H9 (cell line): Measurements from ENCODE around the gene RASSF3. TPM values are rescaled to one million over a fixed set of nuclear protein-coding genes. Genes with fewer than 3 reads are reported as not detected.

ENCODE experiments used
- DNase-seq: peaks from one replicate; pipeline ENCODE4 v3.0.0-alpha.2; 2017
- H2AFZ ChIP-seq: one replicate; pipeline ENCODE4 v1.6.1; 2013; ENCODE audit warnings: mild to moderate bottlenecking, low read length, control low read depth, moderate library complexity
- H2AK5ac ChIP-seq: 2 replicates; pipeline ENCODE4 v1.6.1; 2013; ENCODE audit warnings: low read length, control low read depth, mixed read lengths; ENCODE audit not compliant: insufficient read length
- H2BK120ac ChIP-seq: one replicate; pipeline ENCODE4 v1.6.1; 2013; ENCODE audit warnings: low read depth, mild to moderate bottlenecking, low read length, control low read depth, inconsistent platforms; ENCODE audit not compliant: poor library complexity, severe bottlenecking
- H2BK12ac ChIP-seq: 2 replicates; pipeline ENCODE4 v1.6.1; 2013; ENCODE audit warnings: low read length, control low read depth, mixed read lengths, low read depth; ENCODE audit not compliant: insufficient read length
- H2BK15ac ChIP-seq: 2 replicates; pipeline ENCODE4 v1.6.1; 2013; ENCODE audit warnings: low read depth, low read length, control low read depth
- H2BK20ac ChIP-seq: one replicate; pipeline ENCODE4 v1.6.1; 2013; ENCODE audit warnings: low read depth, mild to moderate bottlenecking, low read length, control low read depth, inconsistent platforms; ENCODE audit not compliant: poor library complexity, severe bottlenecking
- H2BK5ac ChIP-seq: 2 replicates; pipeline ENCODE4 v1.6.1; 2013; ENCODE audit warnings: low read length, control low read depth, mixed read lengths; ENCODE audit not compliant: insufficient read length
- H3K14ac ChIP-seq: 2 replicates; pipeline ENCODE4 v1.6.1; 2013; ENCODE audit warnings: low read length, control low read depth; ENCODE audit not compliant: insufficient read depth
- H3K18ac ChIP-seq: 2 replicates; pipeline ENCODE4 v1.6.1; 2013; ENCODE audit warnings: low read depth, mild to moderate bottlenecking, mixed read lengths, low read length, control low read depth; ENCODE audit not compliant: insufficient read length
- H3K23ac ChIP-seq: 2 replicates; pipeline ENCODE4 v1.6.1; 2013; ENCODE audit warnings: low read length, control low read depth, mixed read lengths, low read depth; ENCODE audit not compliant: insufficient read length
- H3K23me2 ChIP-seq: 2 replicates; pipeline ENCODE4 v1.6.1; 2013; ENCODE audit warnings: low read depth, mild to moderate bottlenecking, mixed read lengths, low read length, control low read depth; ENCODE audit not compliant: insufficient read length, poor library complexity, severe bottlenecking
- H3K27ac ChIP-seq: 2 replicates; pipeline ENCODE4 v1.5.1; 2013; ENCODE audit warnings: low read length, control low read depth, mixed read lengths, low read depth; ENCODE audit not compliant: insufficient read length
- H3K27me3 ChIP-seq: 2 replicates; pipeline ENCODE4 v1.6.1; 2013; ENCODE audit warnings: low read length, control low read depth, inconsistent platforms; ENCODE audit not compliant: insufficient read depth
- H3K4ac ChIP-seq: 2 replicates; pipeline ENCODE4 v1.6.1; 2013; ENCODE audit warnings: low read depth, mild to moderate bottlenecking, control low read depth, inconsistent platforms, low read length, moderate library complexity
- H3K4me1 ChIP-seq: 2 replicates; pipeline ENCODE4 v1.6.1; 2013; ENCODE audit warnings: low read length, control low read depth, inconsistent platforms; ENCODE audit not compliant: insufficient read depth
- H3K4me2 ChIP-seq: 2 replicates; pipeline ENCODE4 v1.6.1; 2013; ENCODE audit warnings: low read length, control low read depth, mixed read lengths; ENCODE audit not compliant: insufficient read length, insufficient read depth
- H3K56ac ChIP-seq: 2 replicates; pipeline ENCODE4 v1.6.1; 2013; ENCODE audit warnings: low read depth, mild to moderate bottlenecking, mixed read lengths, low read length, control low read depth; ENCODE audit not compliant: insufficient read length
- H3K79me1 ChIP-seq: 2 replicates; pipeline ENCODE4 v1.6.1; 2013; ENCODE audit warnings: low read depth, mild to moderate bottlenecking, moderate library complexity, low read length, control low read depth, inconsistent platforms; ENCODE audit not compliant: insufficient read depth, poor library complexity, severe bottlenecking
- H3K79me2 ChIP-seq: 2 replicates; pipeline ENCODE4 v1.6.1; 2013; ENCODE audit warnings: low read length, control low read depth, inconsistent platforms; ENCODE audit not compliant: insufficient read depth
- H3K9ac ChIP-seq: 2 replicates; pipeline ENCODE4 v1.6.1; 2013; ENCODE audit warnings: low read length, control low read depth, mixed read lengths; ENCODE audit not compliant: insufficient read length; ENCODE audit errors: extremely low read depth
- H3K9me3 ChIP-seq: one replicate; pipeline ENCODE4 v1.6.1; 2013; ENCODE audit warnings: low read depth, low read length, inconsistent platforms; ENCODE audit not compliant: control insufficient read depth
- H3T11ph ChIP-seq: one replicate; pipeline ENCODE4 v1.6.1; 2013; ENCODE audit warnings: mild to moderate bottlenecking, low read length, control low read depth, inconsistent platforms
- H4K20me1 ChIP-seq: one replicate; pipeline ENCODE4 v1.6.1; 2013; ENCODE audit not compliant: control insufficient read depth, insufficient read length, insufficient read depth
- H4K5ac ChIP-seq: 2 replicates; pipeline ENCODE4 v1.6.1; 2013; ENCODE audit warnings: low read depth, mild to moderate bottlenecking, mixed read lengths, low read length, control low read depth; ENCODE audit not compliant: insufficient read length
- H4K8ac ChIP-seq: replicated peaks from 2 replicates; pipeline ENCODE4 v1.6.1; 2013; ENCODE audit warnings: low read length, control low read depth, mixed read lengths, low read depth; ENCODE audit not compliant: insufficient read length
- H4K91ac ChIP-seq: 2 replicates; pipeline ENCODE4 v1.6.1; 2013; ENCODE audit warnings: low read depth, mild to moderate bottlenecking, moderate library complexity, mixed read lengths, low read length, control low read depth; ENCODE audit not compliant: insufficient read length
- H3K27ac Mint-ChIP-seq, 3 experiments: 2 replicates in 2 of 3; 3 replicates in 1 of 3; pipeline ENCODE4 v1.8.0; 2020 to 2021; ENCODE audit warnings: mixed read lengths in 3 of 3, mild to moderate bottlenecking in 1 of 3, moderate library complexity in 1 of 3
- H3K27me3 Mint-ChIP-seq: 2 replicates; pipeline ENCODE4 v1.8.0; 2021; ENCODE audit warnings: low read depth, mild to moderate bottlenecking, moderate library complexity, mixed read lengths
- H3K36me3 Mint-ChIP-seq, 3 experiments: 2 replicates in 2 of 3; 3 replicates in 1 of 3; pipeline ENCODE4 v1.8.0; 2020 to 2021; ENCODE audit warnings: low read depth in 3 of 3, mixed read lengths in 3 of 3; ENCODE audit not compliant: insufficient read depth in 1 of 3
- H3K4me1 Mint-ChIP-seq, 2 experiments: 2 replicates each; pipeline ENCODE4 v1.8.0; 2020; ENCODE audit warnings: mixed read lengths in 2 of 2
- H3K4me3 Mint-ChIP-seq, 2 experiments: 2 replicates in 1 of 2; 3 replicates in 1 of 2; pipeline ENCODE4 v1.8.0; 2020 to 2021; ENCODE audit warnings: mild to moderate bottlenecking in 2 of 2, mixed read lengths in 2 of 2, moderate library complexity in 1 of 2
- H3K9me3 Mint-ChIP-seq, 2 experiments: 2 replicates in 1 of 2; 3 replicates in 1 of 2; pipeline ENCODE4 v1.8.0; 2020; ENCODE audit warnings: mild to moderate bottlenecking in 2 of 2, mixed read lengths in 2 of 2, moderate library complexity in 1 of 2
- CTCF ChIP-seq: fragments of 200-600 bp; sonication (generic); conservative IDR thresholded peaks from 3 replicates; pipeline ENCODE4 v1.8.0; 2021; ENCODE audit warnings: antibody characterized with exemption, mild to moderate bottlenecking
- WGBS: extraction: QIAGEN DNeasy Blood & Tissue Kit; methylation state at CpG from one replicate; pipeline ENCODE4 v1.1.7; 2013; ENCODE audit warnings: missing lambda C conversion rate, low lambda C conversion rate, mixed read lengths; ENCODE audit not compliant: insufficient read length; ENCODE audit errors: extremely low coverage; 5-methylcytosine and 5-hydroxymethylcytosine counted together
- total RNA-seq: library from RNA; stranded (reverse); gene quantifications from 2 replicates; pipeline ENCODE4 v1.2.1, GENCODE V29; 2021

Gene RASSF3
- total RNA-seq, 1 experiment from 2014 or later: 45.1 TPM

DNA sequence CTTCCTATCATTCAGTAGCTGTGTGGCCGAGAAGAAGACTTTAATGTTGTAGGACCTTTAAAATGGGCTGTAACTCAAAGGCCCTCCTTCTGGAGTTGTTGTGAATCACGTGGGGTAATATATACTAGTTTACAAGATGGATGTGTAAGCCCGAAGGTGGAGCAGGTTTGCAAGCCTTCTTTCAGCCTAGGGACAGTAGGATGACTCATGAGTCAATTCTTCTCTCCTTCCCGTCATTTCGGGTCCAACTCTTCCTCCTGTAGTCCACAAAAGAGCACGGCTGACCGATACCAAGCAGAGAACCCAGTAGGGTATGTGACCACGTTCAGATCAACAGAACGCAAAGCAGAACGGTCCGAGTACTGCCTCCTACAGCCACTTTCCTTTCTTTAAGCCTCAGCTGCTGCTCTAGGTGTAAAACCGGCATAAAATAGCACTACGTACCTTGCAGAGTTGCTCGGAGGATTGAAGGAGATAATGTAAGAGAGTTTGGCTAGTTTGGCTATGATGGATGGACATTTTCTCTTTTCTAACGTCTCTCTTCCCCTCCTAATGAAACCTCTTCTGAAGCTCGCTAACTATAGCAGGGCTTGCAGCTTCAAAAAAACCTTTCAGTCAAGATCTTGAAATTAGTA is 1.3 kb upstream of the RASSF3 start:
- Histone ChIP-seq H3T11ph (no peak overlapping the region), H2BK20ac (no peak overlapping the region), H4K5ac (no peak overlapping the region), H3K9me3 (no peaks in the 10 kb centered on the region), H2AK5ac (no peak overlapping the region), H3K27ac (peak overlapping the region; percentile 14), H3K4ac (no peak overlapping the region), H3K56ac (no peak overlapping the region), H3K14ac (no peak overlapping the region), H3K18ac (peak overlapping the region; percentile 66), H3K23me2 (peaks cover 24% of the 10 kb centered on the region), H3K23ac (no peak overlapping the region), H2BK15ac (no peak overlapping the region), H4K8ac (no peak overlapping the region), H2BK12ac (no peak overlapping the region), H3K79me1 (peaks cover 5% of the 10 kb centered on the region), H4K91ac (no peak overlapping the region), H3K27me3 (no peaks in the 10 kb centered on the region), H3K4me2 (peak overlapping the region; percentile 90), H3K79me2 (peaks cover 20% of the 10 kb centered on the region; the same call in 1 of the 2 replicates), H3K9ac (peak overlapping the region; percentile 62), H2AFZ (no peak overlapping the region), H2BK5ac (no peak overlapping the region), H2BK120ac (no peak overlapping the region), H4K20me1 (no peaks in the 10 kb centered on the region), H3K4me1 (no peaks in the 10 kb centered on the region)
- WGBS: no CpG with 5 or more reads among the region's 16 CpGs
- Mint-ChIP-seq H3K4me1 (peaks cover 17 to 24% of the 10 kb centered on the region in 2 experiments), H3K36me3 (peaks cover 0 to 2% (median 2%) of the 10 kb centered on the region in 3 experiments; a peak in 3 of 7 replicates), H3K9me3 (no peaks in the 10 kb centered on the region), H3K4me3 (peak overlapping the region; percentile 86 to 87), H3K27me3 (no peaks in the 10 kb centered on the region), H3K27ac (peak overlapping the region; percentile 90 to 97 (median 94))
- DNase-seq: peak; percentile 67
- TF ChIP-seq CTCF: no peak
